LNCAP (cell line): ENCODE measurements around the gene PAQR6.

Source experiments
- CTCF ChIP-seq: fragments of 450-650 bp; IDR thresholded peaks from 2 replicates; pipeline ENCODE4 v1.5.1; 2017; ENCODE audit warnings: mild to moderate bottlenecking

The PAQR6 gene

GRCh38 chr1:156229809-156230472 lies 17.9 kb downstream of the PAQR6 start:
- TF ChIP-seq CTCF = no peak

GRCh38 chr1:156228501-156228900 lies 19.4 kb downstream of the PAQR6 start:
- TF ChIP-seq CTCF = no peak

GRCh38 chr1:156226782-156227181 lies 21.1 kb downstream of the PAQR6 start:
- no peak for TF ChIP-seq CTCF

- TF ChIP-seq CTCF = no peak
These were observed 21.7 kb downstream of the PAQR6 start for GRCh38 chr1:156226116-156226538.

- TF ChIP-seq CTCF = no peak
These were observed 22.2 kb downstream of the PAQR6 start for GRCh38 chr1:156225677-156226014.

GRCh38 chr1:156221986-156222692 lies 25.7 kb downstream of the PAQR6 start:
- TF ChIP-seq CTCF = no peak

GRCh38 chr1:156220226-156220625 lies 27.6 kb downstream of the PAQR6 start:
- no peak for TF ChIP-seq CTCF
